Measurements from ENCODE around the gene NEUROD2.
A peak's percentile ranks its signal among the peaks of the same experiment; 100 is the strongest.

Gene NEUROD2

GRCh38 chr17:39618246-39618913 is 10.7 kb upstream of the NEUROD2 start:
- peak; percentile 33 for DNase-seq (ENCODE audit: low spot score)

- peak; percentile 66 for DNase-seq (ENCODE audit: low spot score)
Measured at GRCh38 chr17:39617446-39618245, 9.9 kb upstream of the NEUROD2 start.

- DNase-seq (ENCODE audit: low spot score): no peak
Measured at GRCh38 chr17:39617100-39617445, 9.4 kb upstream of the NEUROD2 start.

GRCh38 chr17:39615434-39615833 is 7.7 kb upstream of the NEUROD2 start:
- DNase-seq (ENCODE audit: low spot score): no peak

GRCh38 chr17:39614545-39615157 is 6.9 kb upstream of the NEUROD2 start:
- no peak for DNase-seq (ENCODE audit: low spot score)

GRCh38 chr17:39612935-39613464 is 5.3 kb upstream of the NEUROD2 start:
- no peak for DNase-seq (ENCODE audit: low spot score)

DNA sequence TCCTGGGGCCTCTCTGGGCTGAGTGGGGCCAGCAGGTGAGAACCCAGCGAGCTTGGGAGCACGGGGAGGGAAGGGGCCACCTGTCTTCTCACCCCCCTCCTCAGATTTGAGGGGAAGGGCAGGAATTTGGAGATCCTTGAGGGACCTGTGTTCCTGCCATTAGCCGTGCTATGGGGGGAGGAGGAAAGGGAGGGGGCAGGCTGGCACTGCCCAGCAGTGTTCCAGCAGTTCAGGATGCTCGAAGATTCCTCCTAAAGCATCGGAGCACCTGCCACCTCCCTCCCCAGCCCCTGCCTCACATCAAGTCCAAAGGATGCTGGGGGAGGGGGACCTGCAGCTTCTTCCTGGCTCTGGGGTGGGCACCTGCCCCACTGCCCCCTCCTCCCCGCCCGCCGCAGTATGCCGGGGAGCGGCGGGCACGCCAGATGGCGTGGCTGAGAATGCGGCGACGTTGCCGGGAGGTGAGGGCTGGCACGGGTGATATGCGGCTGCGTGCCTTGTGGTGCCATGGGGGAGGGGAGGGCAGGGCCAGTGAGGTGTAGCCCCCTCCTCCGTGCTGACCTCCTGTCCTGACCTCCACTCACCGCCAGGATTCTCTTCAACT is 4.7 kb upstream of the NEUROD2 start:
- DNase-seq (ENCODE audit: low spot score): no peak

- DNase-seq (ENCODE audit: low spot score): no peak
Measured at GRCh38 chr17:39611401-39612112, 3.8 kb upstream of the NEUROD2 start.

GRCh38 chr17:39609416-39610025 is 1.8 kb upstream of the NEUROD2 start:
- DNase-seq (ENCODE audit: low spot score): no peak

DNA sequence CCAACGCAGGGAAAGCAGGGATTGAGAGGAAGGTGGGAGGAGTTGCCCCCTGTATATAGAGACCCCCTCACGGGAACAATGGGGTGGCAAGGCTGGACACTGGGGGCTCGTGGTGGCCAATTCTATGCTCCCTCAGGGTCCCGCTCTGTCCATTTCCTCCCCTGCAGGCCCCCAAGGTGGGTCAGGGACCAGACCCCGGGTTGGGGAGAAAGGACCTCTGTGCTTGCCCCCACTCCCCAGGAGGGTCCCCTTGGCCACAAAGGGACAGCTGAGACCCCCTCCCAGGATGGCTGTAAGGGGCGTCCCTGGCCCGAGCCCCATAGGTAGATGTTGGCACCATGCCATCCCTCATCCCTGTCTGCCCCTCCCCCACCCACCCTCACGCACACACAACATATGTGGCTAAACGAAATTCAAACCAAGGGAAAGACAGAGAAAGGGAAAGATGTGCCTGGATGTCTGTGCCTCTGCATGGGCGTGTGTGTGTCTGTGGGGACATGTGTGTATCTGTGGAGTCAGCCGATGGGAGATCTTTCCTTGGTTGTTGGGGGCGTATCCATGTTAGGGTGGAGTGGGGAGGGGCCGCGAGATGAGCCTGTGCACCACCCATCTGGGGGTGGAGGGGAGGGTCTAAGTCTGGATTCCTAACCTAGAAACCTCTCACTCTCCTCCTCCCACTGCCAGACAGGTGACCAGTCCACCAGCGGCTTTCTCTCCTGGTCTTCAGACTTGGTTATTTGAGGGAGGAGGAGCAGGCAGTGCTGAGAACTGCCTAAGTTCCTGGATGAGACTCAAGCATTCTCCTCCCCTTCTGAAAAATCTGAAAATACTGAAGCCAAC is 642 bp upstream of the NEUROD2 start:
- no peak for DNase-seq (ENCODE audit: low spot score)

GRCh38 chr17:39607057-39607850 is 466 bp downstream of the NEUROD2 start:
- no peak for DNase-seq (ENCODE audit: low spot score)

- DNase-seq (ENCODE audit: low spot score): no peak
Measured at GRCh38 chr17:39606434-39607056, 1.2 kb downstream of the NEUROD2 start.

GRCh38 chr17:39605492-39606433 is 2.0 kb downstream of the NEUROD2 start:
- no peak for DNase-seq (ENCODE audit: low spot score)

DNA sequence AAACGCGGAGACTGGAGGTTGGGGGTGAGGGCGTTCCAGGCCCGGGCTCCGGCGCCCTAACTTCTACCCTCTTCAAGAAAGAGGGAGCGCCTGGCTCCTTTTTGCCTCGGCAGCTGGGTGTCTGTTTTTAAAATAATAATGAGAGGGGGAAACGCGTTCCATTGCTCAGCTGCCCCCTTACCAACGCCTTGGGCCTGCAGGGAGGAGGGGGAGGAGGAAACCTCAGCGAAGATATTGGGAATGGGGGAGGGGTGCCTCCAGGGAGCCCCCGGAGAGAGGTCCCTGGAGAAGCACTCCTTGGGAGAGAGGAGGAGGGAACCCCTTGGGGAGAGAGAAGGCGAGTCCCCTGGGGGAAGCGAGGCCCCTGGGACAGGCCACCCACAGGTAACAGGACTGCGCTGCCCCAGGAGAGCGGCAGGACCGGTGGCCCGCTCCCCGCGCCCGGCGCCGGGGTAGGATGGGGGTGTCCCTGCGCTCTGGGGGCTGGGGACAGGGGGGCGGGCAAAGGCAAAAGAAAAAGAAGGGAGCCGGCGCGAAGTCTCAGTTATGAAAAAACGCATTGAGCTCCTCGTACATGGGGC is 2.7 kb downstream of the NEUROD2 start:
- no peak for DNase-seq (ENCODE audit: low spot score)

DNA sequence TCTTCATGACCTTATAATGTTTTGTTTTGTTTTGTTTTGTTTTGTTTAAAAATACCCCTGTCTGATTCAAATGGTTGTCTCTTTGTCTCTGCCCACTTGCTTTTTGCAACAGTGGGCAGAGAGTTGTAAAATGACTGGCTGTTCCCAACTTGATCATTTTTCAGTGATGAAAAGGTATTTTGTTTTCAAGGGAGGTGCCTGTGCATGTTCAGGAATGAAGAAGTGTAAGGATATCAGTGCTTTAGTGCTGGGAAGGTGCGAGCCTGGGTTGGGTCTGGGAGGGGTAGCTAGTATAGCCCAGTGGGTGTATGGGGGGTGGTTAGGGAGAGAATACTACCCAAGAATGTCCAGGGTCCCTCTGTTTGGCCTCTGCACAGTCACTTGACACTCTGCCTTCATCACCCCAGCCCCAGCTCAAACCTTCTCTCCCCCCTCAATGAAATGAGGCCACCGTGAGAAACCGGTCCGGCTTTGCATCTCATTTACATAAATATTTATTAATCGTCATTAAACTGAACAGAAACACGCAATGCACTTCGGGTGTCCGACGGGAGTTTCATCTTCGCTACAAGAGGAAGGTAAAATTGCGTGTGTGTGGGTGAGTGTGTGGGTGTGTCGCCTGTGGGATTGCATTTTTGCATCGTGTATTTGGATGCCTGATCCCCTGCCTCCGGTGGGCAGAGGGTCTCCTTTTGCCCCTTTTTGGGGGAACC is 4.3 kb downstream of the NEUROD2 start:
- peak; percentile 64 for DNase-seq (ENCODE audit: low spot score)

- DNase-seq (ENCODE audit: low spot score): no peak
Measured at GRCh38 chr17:39602533-39603303, 5.0 kb downstream of the NEUROD2 start.

Measured in NAMALWA (cell line).